HepG2 (cell line): ENCODE measurements around the gene CDC23.

Experiments used
- EP300 ChIP-seq, 3 experiments: sonication (generic) in 1 of 3; formaldehyde crosslinking in 1 of 3; IDR thresholded peaks; 2 replicates each; pipeline versions ENCODE4 v1.5.1 to v1.6.1; 2011 to 2020; ENCODE audit warnings: low read depth in 2 of 3, low read length in 2 of 3, borderline replicate concordance in 1 of 3, improper control_type of control experiment in 1 of 3, mild to moderate bottlenecking in 1 of 3, missing genetic modification reagents in 1 of 3, moderate library complexity in 1 of 3
- KLF16 ChIP-seq, 2 experiments: sonication (generic) in 1 of 2; formaldehyde crosslinking in 1 of 2; IDR thresholded peaks; 2 replicates each; pipeline versions ENCODE4 v1.6.1 to v1.8.0; 2016 to 2023; ENCODE audit warnings: missing genetic modification reagents in 2 of 2, missing compliant biosample characterization in 1 of 2
- MAFK ChIP-seq, 2 experiments: IDR thresholded peaks in 1 of 2; conservative IDR thresholded peaks in 1 of 2; 2 replicates each; pipeline ENCODE4 v1.6.1; 2011; ENCODE audit warnings: improper control_type of control experiment in 2 of 2, low read length in 2 of 2
- SIN3A ChIP-seq: IDR thresholded peaks from 2 replicates; pipeline ENCODE4 v1.6.1; 2011; ENCODE audit warnings: low read depth, mild to moderate bottlenecking, control low read depth, low read length, borderline replicate concordance
- TP53 ChIP-seq: sonication (generic); formaldehyde crosslinking; conservative IDR thresholded peaks from 2 replicates; pipeline ENCODE4 v1.4.0; 2020; ENCODE audit warnings: missing genetic modification reagents
- ZBTB7A ChIP-seq: sonication (generic); formaldehyde crosslinking; IDR thresholded peaks from 2 replicates; pipeline ENCODE4 v1.8.0; 2022; ENCODE audit warnings: mild to moderate bottlenecking, missing genetic modification reagents
- ZMYM4 ChIP-seq: sonication (generic); formaldehyde crosslinking; IDR thresholded peaks from 2 replicates; pipeline ENCODE4 v1.8.1; 2023; ENCODE audit warnings: mild to moderate bottlenecking, missing genetic modification reagents
- ZNF253 ChIP-seq: sonication (generic); formaldehyde crosslinking; IDR thresholded peaks from 2 replicates; pipeline ENCODE4 v1.8.0; 2022; ENCODE audit warnings: mild to moderate bottlenecking, missing genetic modification reagents, borderline replicate concordance
- ZNF629 ChIP-seq: sonication (generic); formaldehyde crosslinking; conservative IDR thresholded peaks from 2 replicates; pipeline ENCODE4 v1.5.0; 2020; ENCODE audit warnings: missing genetic modification reagents
- TF ChIP-seq, protein P1 (sequence below): sonication (generic); formaldehyde crosslinking; IDR thresholded peaks from 2 replicates; pipeline ENCODE4 v1.4.0; 2020; ENCODE audit warnings: low read depth, mild to moderate bottlenecking, missing genetic modification reagents
- TF ChIP-seq, protein P2 (sequence below): sonication (generic); formaldehyde crosslinking; IDR thresholded peaks from 2 replicates; pipeline ENCODE4 v1.5.0; 2020; ENCODE audit warnings: mild to moderate bottlenecking, missing genetic modification reagents, moderate library complexity
- TF ChIP-seq, protein P3 (sequence below): sonication (generic); formaldehyde crosslinking; conservative IDR thresholded peaks from 2 replicates; pipeline ENCODE4 v1.4.0; 2020; ENCODE audit warnings: missing genetic modification reagents

DNA sequence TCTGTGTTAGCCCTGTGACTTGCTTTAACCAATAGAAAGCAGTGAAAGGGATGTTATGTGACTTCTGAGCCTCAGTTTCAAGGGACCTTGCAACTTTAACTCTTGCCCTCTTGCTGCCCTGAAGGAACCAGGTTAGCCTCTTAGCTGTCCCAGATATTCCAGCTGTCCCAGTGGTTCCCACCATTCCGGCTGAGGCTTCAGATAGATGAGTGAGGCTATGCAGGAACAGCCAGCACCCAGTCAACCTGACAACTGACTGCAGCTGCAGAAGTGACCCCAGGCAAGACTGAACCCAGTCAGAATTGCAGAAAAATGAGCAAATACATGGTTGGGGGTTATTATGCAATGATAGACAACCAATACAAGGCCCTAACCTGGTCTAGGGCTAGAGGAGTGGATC, 10.4 kb upstream of the CDC23 start:
- TF ChIP-seq, protein P1, sequence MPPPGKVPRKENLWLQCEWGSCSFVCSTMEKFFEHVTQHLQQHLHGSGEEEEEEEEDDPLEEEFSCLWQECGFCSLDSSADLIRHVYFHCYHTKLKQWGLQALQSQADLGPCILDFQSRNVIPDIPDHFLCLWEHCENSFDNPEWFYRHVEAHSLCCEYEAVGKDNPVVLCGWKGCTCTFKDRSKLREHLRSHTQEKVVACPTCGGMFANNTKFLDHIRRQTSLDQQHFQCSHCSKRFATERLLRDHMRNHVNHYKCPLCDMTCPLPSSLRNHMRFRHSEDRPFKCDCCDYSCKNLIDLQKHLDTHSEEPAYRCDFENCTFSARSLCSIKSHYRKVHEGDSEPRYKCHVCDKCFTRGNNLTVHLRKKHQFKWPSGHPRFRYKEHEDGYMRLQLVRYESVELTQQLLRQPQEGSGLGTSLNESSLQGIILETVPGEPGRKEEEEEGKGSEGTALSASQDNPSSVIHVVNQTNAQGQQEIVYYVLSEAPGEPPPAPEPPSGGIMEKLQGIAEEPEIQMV (CRISPR knock-in tag) = no peak
- no peak for TF ChIP-seq ZNF629 (CRISPR knock-in tag)
- TF ChIP-seq TP53 (CRISPR knock-in tag) = no peak
- TF ChIP-seq, protein P2, sequence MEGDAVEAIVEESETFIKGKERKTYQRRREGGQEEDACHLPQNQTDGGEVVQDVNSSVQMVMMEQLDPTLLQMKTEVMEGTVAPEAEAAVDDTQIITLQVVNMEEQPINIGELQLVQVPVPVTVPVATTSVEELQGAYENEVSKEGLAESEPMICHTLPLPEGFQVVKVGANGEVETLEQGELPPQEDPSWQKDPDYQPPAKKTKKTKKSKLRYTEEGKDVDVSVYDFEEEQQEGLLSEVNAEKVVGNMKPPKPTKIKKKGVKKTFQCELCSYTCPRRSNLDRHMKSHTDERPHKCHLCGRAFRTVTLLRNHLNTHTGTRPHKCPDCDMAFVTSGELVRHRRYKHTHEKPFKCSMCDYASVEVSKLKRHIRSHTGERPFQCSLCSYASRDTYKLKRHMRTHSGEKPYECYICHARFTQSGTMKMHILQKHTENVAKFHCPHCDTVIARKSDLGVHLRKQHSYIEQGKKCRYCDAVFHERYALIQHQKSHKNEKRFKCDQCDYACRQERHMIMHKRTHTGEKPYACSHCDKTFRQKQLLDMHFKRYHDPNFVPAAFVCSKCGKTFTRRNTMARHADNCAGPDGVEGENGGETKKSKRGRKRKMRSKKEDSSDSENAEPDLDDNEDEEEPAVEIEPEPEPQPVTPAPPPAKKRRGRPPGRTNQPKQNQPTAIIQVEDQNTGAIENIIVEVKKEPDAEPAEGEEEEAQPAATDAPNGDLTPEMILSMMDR (CRISPR knock-in tag) = no peak
- TF ChIP-seq, protein P3, sequence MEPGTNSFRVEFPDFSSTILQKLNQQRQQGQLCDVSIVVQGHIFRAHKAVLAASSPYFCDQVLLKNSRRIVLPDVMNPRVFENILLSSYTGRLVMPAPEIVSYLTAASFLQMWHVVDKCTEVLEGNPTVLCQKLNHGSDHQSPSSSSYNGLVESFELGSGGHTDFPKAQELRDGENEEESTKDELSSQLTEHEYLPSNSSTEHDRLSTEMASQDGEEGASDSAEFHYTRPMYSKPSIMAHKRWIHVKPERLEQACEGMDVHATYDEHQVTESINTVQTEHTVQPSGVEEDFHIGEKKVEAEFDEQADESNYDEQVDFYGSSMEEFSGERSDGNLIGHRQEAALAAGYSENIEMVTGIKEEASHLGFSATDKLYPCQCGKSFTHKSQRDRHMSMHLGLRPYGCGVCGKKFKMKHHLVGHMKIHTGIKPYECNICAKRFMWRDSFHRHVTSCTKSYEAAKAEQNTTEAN (CRISPR knock-in tag) = no peak
- TF ChIP-seq ZMYM4 = no peak
- no peak for TF ChIP-seq SIN3A
- no peak for TF ChIP-seq MAFK (conservative IDR thresholded peaks at IDR 0.05 in 1 of 2, IDR thresholded peaks at IDR 0.05 in 1 of 2; ENCODE audit: low read length in 2 of 2)
- TF ChIP-seq KLF16 (CRISPR knock-in tag; IDR thresholded peaks at IDR 0.05) = no peak
- TF ChIP-seq ZNF253 = no peak
- TF ChIP-seq EP300 (IDR thresholded peaks at IDR 0.05; ENCODE audit: low read depth in 2 of 2, low read length in 2 of 2) = no peak
- no peak for TF ChIP-seq EP300 (CRISPR knock-in tag; IDR thresholded peaks at IDR 0.05; ENCODE audit: borderline replicate concordance)
- TF ChIP-seq ZBTB7A (CRISPR knock-in tag) = no peak
